HCT116 (cell line): Measurements from ENCODE around the gene ATP13A4. TPM values are rescaled to one million over a fixed set of nuclear protein-coding genes. Genes with fewer than 3 reads are reported as not detected.

Source experiments
- ATAC-seq: fragments of 200-7000 bp; cut with Tn5 transposase; 2 replicates; pipeline ENCODE4 v1.9.1; 2020; ENCODE audit warnings: mild to moderate bottlenecking, moderate library complexity
- BruUV-seq: library from RNA; stranded (reverse); fragments of 400-500 nt; replicated peaks from 2 replicates; lab custom pipeline; 2021; lab: Mats Ljungman, UMichigan
- CTCF ChIA-PET: fragments of 300-600 bp; sonication (Branson Sonifier 250); formaldehyde crosslinking; loops from one replicate; lab custom pipeline; 2021; ENCODE audit warnings: antibody characterized with exemption; lab: Charles Lee
- POLR2A ChIA-PET: fragments of 300-600, 350-600 bp; sonication (Branson Sonifier 250); formaldehyde crosslinking; loops from one replicate; lab custom pipeline; 2021; ENCODE audit warnings: antibody characterized with exemption; lab: Charles Lee
- RAD21 ChIA-PET, 2 experiments: fragments of 300-600 bp; sonication (Branson Sonifier 250); formaldehyde crosslinking; loops; one replicate each; lab custom pipeline; 2023; ENCODE audit warnings: low total read pairs in 2 of 2; ENCODE audit not compliant: uncharacterized antibody in 2 of 2, unreplicated experiment in 2 of 2, low non-redundant PET in 1 of 2; lab: Charles Lee
- DNase-seq: peaks from one replicate; pipeline ENCODE4 v3.0.0-alpha.2; 2010; ENCODE audit warnings: low read depth, low spot score
- H2AFZ ChIP-seq: fragments of 200-600 bp; shearing (Covaris generic), sonication (generic); 2 replicates; pipeline ENCODE4 v1.6.1; 2017; ENCODE audit warnings: low read depth, mixed run types, mixed read lengths, antibody characterized with exemption, low read length; ENCODE audit not compliant: poor library complexity, severe bottlenecking
- H3K27ac ChIP-seq: 2 replicates; pipeline ENCODE4 v1.5.1; 2012; ENCODE audit warnings: low read depth, low read length
- H3K27me3 ChIP-seq: fragments of 200-600 bp; sonication (generic); 2 replicates; pipeline ENCODE4 v1.6.1; 2016; ENCODE audit warnings: mixed run types, low read length, mixed read lengths; ENCODE audit not compliant: insufficient read depth
- H3K36me3 ChIP-seq, 2 experiments: fragments of 200-500 bp in 1 of 2; fragments of 200-600 bp in 1 of 2; sonication (Bioruptor generic) in 1 of 2; sonication (generic) in 1 of 2; 2 replicates each; pipeline versions ENCODE4 v1.5.1 to v1.6.1; 2014 to 2016; ENCODE audit warnings: low read length in 2 of 2, inconsistent platforms in 1 of 2, mixed read lengths in 1 of 2, mixed run types in 1 of 2; ENCODE audit not compliant: insufficient read depth in 2 of 2, control insufficient read depth in 1 of 2
- H3K4me1 ChIP-seq, 2 experiments: fragments of 200-600 bp in 1 of 2; sonication (generic) in 1 of 2; 2 replicates each; pipeline versions ENCODE4 v1.5.1 to v1.6.1; 2012 to 2017; ENCODE audit warnings: low read length in 2 of 2, inconsistent platforms in 1 of 2, mild to moderate bottlenecking in 1 of 2, mixed read lengths in 1 of 2, mixed run types in 1 of 2, moderate library complexity in 1 of 2; ENCODE audit not compliant: insufficient read depth in 2 of 2, control insufficient read depth in 1 of 2
- H3K4me2 ChIP-seq: fragments of 200-600 bp; sonication (generic); 2 replicates; pipeline ENCODE4 v1.6.1; 2017; ENCODE audit warnings: mixed run types, low read length, mixed read lengths
- H3K4me3 ChIP-seq, 2 experiments: fragments of 200-600 bp in 1 of 2; sonication (generic) in 1 of 2; replicated peaks in 1 of 2; 2 replicates each; pipeline ENCODE4 v1.5.1; 2011 to 2016; ENCODE audit warnings: low read length in 2 of 2, control low read depth in 1 of 2, low read depth in 1 of 2, mild to moderate bottlenecking in 1 of 2, mixed read lengths in 1 of 2, mixed run types in 1 of 2
- H3K79me2 ChIP-seq: fragments of 200-600 bp; sonication (generic); 2 replicates; pipeline ENCODE4 v1.6.1; 2017; ENCODE audit warnings: mild to moderate bottlenecking, mixed run types, low read length, moderate library complexity, mixed read lengths; ENCODE audit not compliant: insufficient read depth
- H3K9ac ChIP-seq: fragments of 200-600 bp; sonication (generic); 2 replicates; pipeline ENCODE4 v1.6.1; 2016; ENCODE audit warnings: low read length, mixed read lengths
- H3K9me2 ChIP-seq: fragments of 200-600 bp; sonication (generic), shearing (Covaris generic); 2 replicates; pipeline ENCODE4 v1.6.1; 2017; ENCODE audit warnings: mixed run types, mild to moderate bottlenecking, moderate library complexity; ENCODE audit not compliant: insufficient read depth
- H3K9me3 ChIP-seq, 2 experiments: fragments of 200-500 bp in 1 of 2; fragments of 200-600 bp in 1 of 2; sonication (Bioruptor generic) in 1 of 2; sonication (generic) in 1 of 2; 2 replicates each; pipeline ENCODE4 v1.6.1; 2014 to 2017; ENCODE audit warnings: low read length in 2 of 2, mixed read lengths in 2 of 2, inconsistent platforms in 1 of 2, low read depth in 1 of 2, mild to moderate bottlenecking in 1 of 2, mixed run types in 1 of 2, moderate library complexity in 1 of 2; ENCODE audit not compliant: control insufficient read depth in 1 of 2, insufficient read depth in 1 of 2
- H4K20me1 ChIP-seq: fragments of 200-600 bp; sonication (generic), shearing (Covaris generic); 2 replicates; pipeline ENCODE4 v1.6.1; 2017; ENCODE audit warnings: mixed run types, mild to moderate bottlenecking, moderate library complexity; ENCODE audit not compliant: insufficient read depth
- CBX3 ChIP-seq: IDR thresholded peaks from 2 replicates; pipeline ENCODE4 v1.6.1; 2012; ENCODE audit warnings: low read depth
- EGR1 ChIP-seq: IDR thresholded peaks from 2 replicates; pipeline ENCODE4 v1.6.1; 2012; ENCODE audit warnings: low read depth
- ELF1 ChIP-seq: IDR thresholded peaks from 2 replicates; pipeline ENCODE4 v1.6.1; 2012; ENCODE audit warnings: low read depth, borderline replicate concordance
- EZH2phosphoT487 ChIP-seq: fragments of 200-600 bp; IDR thresholded peaks from 2 replicates; pipeline ENCODE4 v1.6.1; 2018; ENCODE audit warnings: antibody characterized with exemption, borderline replicate concordance
- FOSL1 ChIP-seq: IDR thresholded peaks from 2 replicates; pipeline ENCODE4 v1.6.1; 2012; ENCODE audit warnings: low read depth
- POLR2AphosphoS5 ChIP-seq: IDR thresholded peaks from 2 replicates; pipeline ENCODE4 v1.6.1; 2011; ENCODE audit warnings: mild to moderate bottlenecking, low read depth, low read length, moderate library complexity
- SIN3A ChIP-seq: IDR thresholded peaks from 2 replicates; pipeline ENCODE4 v1.6.1; 2012; ENCODE audit warnings: low read depth
- SP1 ChIP-seq: IDR thresholded peaks from 2 replicates; pipeline ENCODE4 v1.6.1; 2012; ENCODE audit warnings: low read depth
- SRF ChIP-seq: IDR thresholded peaks from 2 replicates; pipeline ENCODE4 v1.6.1; 2012; ENCODE audit warnings: low read depth
- intact Hi-C: fragments of 100-400 bp; cut with micrococcal nuclease; formaldehyde crosslinking; loops from 2 replicates; pipeline ENCODE4 v1.10.0; 2022
- total RNA-seq: library from RNA; stranded (reverse); gene quantifications from one replicate; pipeline ENCODE4 v1.2.1, GENCODE V29; 2021; ENCODE audit not compliant: unreplicated experiment
- TF ChIP-seq, protein P1 (sequence below), 3 experiments: fragments of 200-600 bp in 1 of 3; sonication (generic) in 1 of 3; IDR thresholded peaks in 2 of 3; conservative IDR thresholded peaks in 1 of 3; 2 replicates each; pipeline ENCODE4 v1.5.1; 2012 to 2017; ENCODE audit warnings: low read depth in 2 of 3, low read length in 2 of 3, antibody characterized with exemption in 1 of 3, borderline replicate concordance in 1 of 3, control low read depth in 1 of 3, mild to moderate bottlenecking in 1 of 3, mixed read lengths in 1 of 3, mixed run types in 1 of 3, moderate library complexity in 1 of 3; ENCODE audit not compliant: insufficient read depth in 1 of 3
- TF ChIP-seq, protein P2 (sequence below): IDR thresholded peaks from 2 replicates; pipeline ENCODE4 v1.6.1; 2012
- TF ChIP-seq, protein P3 (sequence below): IDR thresholded peaks from 2 replicates; pipeline ENCODE4 v1.6.1; 2011; ENCODE audit warnings: mild to moderate bottlenecking, low read length, moderate library complexity; ENCODE audit not compliant: insufficient replicate concordance; ENCODE audit errors: extremely low read depth
- TF ChIP-seq, protein P4 (sequence below): IDR thresholded peaks from 2 replicates; pipeline ENCODE4 v1.6.1; 2012; ENCODE audit warnings: low read depth

Gene ATP13A4
- total RNA-seq, 1 experiment from 2014 or later, result 0.15 TPM

DNA sequence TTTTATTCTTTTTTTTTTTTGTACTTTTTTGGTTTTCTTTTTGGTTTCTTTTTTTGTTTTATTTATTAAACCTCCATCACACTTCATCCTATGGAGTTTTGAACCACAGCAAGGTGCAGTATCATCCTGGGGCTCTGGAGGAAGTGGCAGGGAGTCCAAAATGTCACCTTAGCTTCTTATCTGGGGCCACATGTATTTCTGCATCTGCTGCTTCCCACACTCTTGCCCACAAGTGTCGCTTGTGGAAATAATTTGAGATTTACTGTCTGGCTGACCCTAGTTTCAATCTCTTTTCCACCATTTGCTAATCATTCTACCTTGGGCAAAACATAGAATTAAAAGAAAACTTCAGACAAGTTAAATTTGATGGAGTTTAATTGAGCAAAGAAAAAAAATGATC, 44.7 kb upstream of the ATP13A4 start:
- intact Hi-C loops, result no loop called here
- Histone ChIP-seq H3K9me3 (no peaks in the 10 kb centered on the region), H2AFZ (no peak overlapping the region), H3K36me3 (peaks cover 0 to 4% of the 10 kb centered on the region in 2 experiments; a peak in 2 of 4 replicates), H3K4me3 (no peak overlapping the region), H3K27me3 (no peaks in the 10 kb centered on the region), H3K27ac (no peak overlapping the region), H4K20me1 (peaks cover 15% of the 10 kb centered on the region; the same call in 1 of the 2 replicates), H3K4me1 (peaks cover 7 to 8% of the 10 kb centered on the region in 2 experiments; a peak in 3 of 4 replicates), H3K9me2 (no peaks in the 10 kb centered on the region), H3K4me2 (no peak overlapping the region), H3K79me2 (peaks cover 99% of the 10 kb centered on the region), H3K9ac (no peak overlapping the region)
- no TSS peak for BruUV-seq
- ATAC-seq (no peak), DNase-seq (no peak)
- ChIA-PET POLR2A (no interaction called here), RAD21 (no interaction called here), CTCF (no interaction called here)
- TF ChIP-seq EZH2phosphoT487 (no peak), SP1 (no peak), FOSL1 (no peak), EGR1 (no peak), ELF1 (no peak), SRF (no peak), POLR2AphosphoS5 (no peak), CBX3 (no peak), SIN3A (no peak)
- TF ChIP-seq, protein P1, sequence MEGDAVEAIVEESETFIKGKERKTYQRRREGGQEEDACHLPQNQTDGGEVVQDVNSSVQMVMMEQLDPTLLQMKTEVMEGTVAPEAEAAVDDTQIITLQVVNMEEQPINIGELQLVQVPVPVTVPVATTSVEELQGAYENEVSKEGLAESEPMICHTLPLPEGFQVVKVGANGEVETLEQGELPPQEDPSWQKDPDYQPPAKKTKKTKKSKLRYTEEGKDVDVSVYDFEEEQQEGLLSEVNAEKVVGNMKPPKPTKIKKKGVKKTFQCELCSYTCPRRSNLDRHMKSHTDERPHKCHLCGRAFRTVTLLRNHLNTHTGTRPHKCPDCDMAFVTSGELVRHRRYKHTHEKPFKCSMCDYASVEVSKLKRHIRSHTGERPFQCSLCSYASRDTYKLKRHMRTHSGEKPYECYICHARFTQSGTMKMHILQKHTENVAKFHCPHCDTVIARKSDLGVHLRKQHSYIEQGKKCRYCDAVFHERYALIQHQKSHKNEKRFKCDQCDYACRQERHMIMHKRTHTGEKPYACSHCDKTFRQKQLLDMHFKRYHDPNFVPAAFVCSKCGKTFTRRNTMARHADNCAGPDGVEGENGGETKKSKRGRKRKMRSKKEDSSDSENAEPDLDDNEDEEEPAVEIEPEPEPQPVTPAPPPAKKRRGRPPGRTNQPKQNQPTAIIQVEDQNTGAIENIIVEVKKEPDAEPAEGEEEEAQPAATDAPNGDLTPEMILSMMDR (IDR thresholded peaks at IDR 0.05 in 2 of 3, conservative IDR thresholded peaks at IDR 0.05 in 1 of 3; ENCODE audit: borderline replicate concordance in 1 of 3, insufficient read depth in 1 of 3, low read depth in 2 of 3, low read length in 2 of 3), result no peak
- TF ChIP-seq, protein P2, sequence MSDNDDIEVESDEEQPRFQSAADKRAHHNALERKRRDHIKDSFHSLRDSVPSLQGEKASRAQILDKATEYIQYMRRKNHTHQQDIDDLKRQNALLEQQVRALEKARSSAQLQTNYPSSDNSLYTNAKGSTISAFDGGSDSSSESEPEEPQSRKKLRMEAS, result no peak
- TF ChIP-seq, protein P3, sequence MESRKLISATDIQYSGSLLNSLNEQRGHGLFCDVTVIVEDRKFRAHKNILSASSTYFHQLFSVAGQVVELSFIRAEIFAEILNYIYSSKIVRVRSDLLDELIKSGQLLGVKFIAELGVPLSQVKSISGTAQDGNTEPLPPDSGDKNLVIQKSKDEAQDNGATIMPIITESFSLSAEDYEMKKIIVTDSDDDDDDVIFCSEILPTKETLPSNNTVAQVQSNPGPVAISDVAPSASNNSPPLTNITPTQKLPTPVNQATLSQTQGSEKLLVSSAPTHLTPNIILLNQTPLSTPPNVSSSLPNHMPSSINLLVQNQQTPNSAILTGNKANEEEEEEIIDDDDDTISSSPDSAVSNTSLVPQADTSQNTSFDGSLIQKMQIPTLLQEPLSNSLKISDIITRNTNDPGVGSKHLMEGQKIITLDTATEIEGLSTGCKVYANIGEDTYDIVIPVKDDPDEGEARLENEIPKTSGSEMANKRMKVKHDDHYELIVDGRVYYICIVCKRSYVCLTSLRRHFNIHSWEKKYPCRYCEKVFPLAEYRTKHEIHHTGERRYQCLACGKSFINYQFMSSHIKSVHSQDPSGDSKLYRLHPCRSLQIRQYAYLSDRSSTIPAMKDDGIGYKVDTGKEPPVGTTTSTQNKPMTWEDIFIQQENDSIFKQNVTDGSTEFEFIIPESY, result no peak
- TF ChIP-seq, protein P4, sequence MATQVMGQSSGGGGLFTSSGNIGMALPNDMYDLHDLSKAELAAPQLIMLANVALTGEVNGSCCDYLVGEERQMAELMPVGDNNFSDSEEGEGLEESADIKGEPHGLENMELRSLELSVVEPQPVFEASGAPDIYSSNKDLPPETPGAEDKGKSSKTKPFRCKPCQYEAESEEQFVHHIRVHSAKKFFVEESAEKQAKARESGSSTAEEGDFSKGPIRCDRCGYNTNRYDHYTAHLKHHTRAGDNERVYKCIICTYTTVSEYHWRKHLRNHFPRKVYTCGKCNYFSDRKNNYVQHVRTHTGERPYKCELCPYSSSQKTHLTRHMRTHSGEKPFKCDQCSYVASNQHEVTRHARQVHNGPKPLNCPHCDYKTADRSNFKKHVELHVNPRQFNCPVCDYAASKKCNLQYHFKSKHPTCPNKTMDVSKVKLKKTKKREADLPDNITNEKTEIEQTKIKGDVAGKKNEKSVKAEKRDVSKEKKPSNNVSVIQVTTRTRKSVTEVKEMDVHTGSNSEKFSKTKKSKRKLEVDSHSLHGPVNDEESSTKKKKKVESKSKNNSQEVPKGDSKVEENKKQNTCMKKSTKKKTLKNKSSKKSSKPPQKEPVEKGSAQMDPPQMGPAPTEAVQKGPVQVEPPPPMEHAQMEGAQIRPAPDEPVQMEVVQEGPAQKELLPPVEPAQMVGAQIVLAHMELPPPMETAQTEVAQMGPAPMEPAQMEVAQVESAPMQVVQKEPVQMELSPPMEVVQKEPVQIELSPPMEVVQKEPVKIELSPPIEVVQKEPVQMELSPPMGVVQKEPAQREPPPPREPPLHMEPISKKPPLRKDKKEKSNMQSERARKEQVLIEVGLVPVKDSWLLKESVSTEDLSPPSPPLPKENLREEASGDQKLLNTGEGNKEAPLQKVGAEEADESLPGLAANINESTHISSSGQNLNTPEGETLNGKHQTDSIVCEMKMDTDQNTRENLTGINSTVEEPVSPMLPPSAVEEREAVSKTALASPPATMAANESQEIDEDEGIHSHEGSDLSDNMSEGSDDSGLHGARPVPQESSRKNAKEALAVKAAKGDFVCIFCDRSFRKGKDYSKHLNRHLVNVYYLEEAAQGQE, result no peak
